GM19193 (cell line): Measurements from ENCODE around the gene SLIT1.

Source experiments
- POLR2A ChIP-seq: IDR thresholded peaks from 4 replicates; pipeline ENCODE4 v1.6.1; 2011; ENCODE audit not compliant: insufficient read depth, insufficient read length; ENCODE audit errors: extremely low read depth

The SLIT1 gene

DNA sequence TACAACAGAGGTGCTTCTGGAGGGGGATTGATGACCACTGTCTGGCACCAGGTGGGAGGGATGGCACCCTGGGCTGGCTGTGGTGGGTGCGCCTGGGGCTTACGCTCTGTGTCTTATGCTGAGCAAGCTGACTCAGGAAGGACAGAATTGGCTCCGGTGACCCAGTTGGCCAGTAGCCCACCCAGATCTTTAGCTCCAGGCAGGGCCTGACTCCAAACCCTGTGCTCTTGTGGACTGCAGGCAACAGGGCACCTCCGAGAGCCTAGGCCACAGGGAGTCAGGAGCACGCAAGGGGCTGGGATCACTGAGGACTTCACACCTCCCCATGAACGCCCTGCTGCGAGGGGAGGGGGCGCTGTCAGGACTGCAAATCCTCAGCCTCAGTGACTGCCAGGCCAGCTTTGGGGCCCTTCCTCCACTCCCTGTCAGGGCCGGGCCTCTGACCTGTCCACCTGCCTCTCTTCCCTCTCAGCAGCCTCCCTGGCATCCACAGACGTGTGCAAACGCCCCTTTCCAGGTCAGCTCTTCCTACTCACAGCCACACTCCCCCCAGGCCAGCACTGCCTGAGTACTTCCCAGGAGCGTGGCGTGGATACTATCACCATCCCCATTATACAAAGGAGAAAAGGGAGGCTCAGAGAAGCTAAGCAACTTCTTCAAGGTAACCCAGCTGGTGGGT, 118.7 kb downstream of the SLIT1 start:
- TF ChIP-seq POLR2A, result no peak

DNA sequence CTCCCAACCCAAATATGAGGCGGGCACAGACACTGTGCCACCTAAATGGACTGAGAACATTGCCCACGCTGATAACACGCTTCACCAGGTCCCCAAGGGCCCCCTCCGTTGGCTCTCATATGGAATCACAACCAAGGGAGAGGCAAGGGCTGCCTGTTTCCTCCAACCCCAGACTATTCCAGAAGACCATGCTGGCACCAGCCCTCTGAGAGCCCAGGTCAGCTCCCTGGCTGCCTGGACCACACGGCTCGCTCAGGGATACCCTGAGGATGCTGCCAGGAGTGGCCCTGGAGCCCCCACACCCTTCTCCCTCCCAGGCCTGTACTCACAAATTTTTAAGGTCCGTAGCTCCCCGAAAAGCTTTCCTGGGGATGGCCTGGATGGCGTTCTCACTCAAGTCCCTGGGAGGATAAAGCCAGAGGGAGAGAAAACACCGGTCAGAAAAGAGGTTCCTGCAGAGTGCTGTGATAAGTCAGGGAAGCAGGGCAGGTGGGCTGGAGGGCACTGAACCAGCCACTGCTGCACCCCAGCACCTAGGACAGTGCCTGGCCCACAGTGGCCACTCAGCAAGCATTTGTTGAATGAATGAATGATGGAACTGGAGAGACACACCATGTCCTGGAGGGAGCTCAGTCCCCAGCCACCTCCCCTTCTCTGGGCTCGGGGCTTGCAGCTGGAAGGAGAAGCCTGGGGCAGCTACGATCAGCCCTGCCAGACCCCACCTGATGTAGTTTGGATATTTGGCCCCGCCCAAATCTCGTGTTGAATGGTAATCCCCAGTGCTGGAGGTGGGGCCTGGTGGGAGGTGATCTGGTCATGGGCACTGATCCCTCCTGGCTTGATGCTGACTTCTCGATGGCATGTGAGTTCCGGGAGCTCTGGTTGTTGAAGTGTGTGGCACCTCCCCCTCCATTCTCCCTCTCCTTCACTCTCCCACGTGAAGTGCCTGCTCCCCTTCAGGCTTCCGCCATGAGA, 119.8 kb downstream of the SLIT1 start:
- no peak for TF ChIP-seq POLR2A

DNA sequence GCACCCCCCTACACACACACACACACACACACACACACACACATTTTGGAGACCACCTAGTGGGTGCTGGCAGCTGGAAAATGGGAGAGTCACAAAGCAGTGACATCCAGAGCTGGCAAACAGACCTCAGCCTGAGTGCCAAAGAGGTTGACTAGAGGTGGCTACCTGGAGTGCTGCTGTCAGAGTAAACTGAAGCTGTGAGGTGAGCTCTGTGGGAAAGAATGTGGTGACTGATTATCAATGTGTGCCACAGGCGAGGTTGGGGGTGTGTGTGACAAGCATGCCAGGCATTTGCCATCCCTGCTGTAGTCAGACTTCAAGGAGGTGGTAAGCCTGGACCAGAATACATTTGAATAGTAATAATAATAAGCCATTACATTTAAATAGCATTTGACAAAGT, 120.6 kb downstream of the SLIT1 start:
- no peak for TF ChIP-seq POLR2A

DNA sequence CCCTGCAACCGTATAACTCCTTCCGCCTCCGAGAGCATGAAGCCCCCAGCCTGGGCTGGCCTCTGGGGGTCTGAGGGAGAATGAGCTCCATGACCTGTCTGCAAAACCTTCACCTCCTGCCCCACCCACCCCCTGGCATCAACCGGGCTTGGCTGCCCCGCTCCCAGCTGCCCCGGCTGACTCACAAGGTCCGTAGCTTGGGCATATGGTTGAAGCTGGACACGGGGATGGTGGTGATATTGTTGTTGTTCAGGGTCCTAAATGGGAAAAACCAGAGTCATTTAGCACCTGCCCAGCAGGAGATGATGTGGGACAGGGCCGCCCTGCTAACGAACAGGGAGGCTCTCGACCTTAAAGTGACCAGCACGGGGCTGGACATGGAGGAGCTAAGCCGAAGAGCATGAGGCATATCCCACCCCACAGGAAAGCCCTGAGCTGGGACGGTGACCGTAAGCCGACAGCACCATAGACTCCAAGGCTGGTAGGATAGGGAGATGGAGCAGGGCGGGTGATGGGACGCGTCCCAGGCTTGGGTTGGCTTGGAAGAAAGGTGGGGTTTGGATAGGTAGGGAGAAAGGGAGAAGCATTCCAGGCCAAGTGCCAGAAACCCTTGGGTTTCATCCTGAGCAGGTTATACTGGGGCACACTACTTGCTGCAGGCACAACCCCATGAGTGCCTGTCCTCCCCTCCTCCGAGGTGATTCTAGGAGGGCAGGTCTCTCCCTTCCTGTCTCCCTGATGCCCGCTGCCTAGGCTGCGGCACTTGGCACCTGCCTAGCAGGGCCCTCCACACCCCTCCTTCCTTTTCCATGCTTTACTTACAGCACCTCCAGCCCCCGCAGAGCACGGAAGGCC, 121.5 kb downstream of the SLIT1 start:
- no peak for TF ChIP-seq POLR2A

DNA sequence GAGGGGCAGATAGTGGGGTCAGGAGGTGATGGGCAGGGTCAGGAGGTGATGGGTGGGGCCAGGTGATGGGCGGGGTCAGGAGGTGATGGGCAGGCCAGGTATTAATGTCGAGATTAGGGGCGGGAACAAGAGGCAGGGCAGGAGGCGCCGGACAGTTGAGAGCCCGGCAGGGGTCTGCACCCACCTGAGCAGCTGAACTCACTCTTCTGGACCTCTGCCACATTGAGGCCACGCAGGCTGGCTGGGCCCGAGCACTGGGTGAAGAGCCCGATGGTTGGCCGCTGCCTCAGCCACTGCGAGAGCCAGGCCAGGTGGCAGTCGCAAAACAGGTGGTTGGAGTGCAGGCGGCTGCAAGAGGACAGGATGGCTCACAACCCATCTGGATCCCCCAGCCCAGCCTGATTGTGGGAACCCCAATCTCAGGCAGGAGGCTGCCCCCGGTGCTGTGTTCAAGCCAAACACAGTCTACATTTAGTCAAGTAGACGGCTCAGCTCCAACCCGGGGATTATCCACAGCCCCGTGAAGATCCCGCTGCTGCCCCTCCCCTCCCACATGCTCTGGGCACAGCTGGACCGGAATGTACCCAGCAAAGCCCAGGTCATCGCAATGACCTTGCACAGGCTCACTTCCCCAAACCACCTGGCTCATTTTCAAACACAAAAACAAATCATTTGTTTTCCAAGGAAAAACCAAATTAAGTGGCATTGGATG, 122.3 kb downstream of the SLIT1 start:
- TF ChIP-seq POLR2A, result no peak

DNA sequence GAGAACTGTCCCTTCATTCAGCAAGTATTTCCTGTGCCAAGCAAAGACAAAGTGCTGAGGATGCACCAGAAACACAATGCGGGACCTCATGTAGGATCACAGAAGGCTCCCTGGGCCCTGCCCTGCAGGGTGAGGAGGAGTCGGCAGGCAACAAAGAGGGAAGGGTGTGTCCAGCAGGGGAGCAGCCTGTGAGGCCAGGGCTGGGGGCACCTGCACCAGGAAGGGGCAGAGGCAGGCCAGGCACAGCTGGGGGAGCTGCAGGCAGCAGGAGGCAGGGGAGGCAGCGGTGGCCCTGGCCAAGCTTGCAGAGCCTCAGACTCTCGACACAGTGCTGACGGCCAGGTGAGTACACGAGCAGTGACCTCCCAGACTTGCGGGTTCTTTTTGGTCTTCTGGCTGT, 123.3 kb downstream of the SLIT1 start:
- no peak for TF ChIP-seq POLR2A

DNA sequence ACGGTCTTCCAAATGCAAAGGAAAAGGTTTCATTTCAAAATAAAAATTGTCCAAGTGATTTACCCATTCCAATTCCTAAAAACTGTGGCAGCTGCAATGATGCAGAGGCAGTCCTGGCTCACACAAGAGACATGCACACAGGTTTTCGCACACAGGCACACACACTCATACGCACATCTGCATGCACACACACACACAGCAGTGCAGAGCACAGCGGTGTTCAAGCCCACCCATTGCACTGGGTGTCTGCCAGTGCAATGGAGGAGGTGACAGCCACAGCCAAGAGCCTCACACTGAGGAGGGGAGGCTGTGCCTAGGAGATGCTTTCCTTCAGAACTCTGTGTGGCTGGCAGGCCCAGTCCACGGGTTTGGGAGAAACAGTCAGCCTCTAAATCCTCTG, 123.7 kb downstream of the SLIT1 start:
- TF ChIP-seq POLR2A, result no peak

DNA sequence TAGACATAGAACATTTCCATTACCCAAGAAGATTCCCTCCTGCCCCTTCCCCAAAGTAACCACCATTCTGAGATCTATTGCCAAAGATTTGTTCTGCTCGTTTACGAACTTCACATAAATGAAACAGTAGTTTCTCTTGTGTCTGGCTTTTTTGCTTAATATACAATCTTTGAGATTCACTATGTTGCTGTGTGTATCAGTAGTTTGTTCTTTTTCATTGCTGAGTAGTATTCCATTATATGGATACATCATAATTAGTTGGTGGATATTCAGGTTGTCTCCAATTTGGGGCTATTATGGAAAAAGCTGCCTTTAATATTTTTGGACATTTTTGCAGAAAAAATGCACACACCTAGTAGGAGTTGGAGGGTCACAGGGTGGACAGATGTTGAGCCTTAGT, 124.3 kb downstream of the SLIT1 start:
- TF ChIP-seq POLR2A, result no peak

DNA sequence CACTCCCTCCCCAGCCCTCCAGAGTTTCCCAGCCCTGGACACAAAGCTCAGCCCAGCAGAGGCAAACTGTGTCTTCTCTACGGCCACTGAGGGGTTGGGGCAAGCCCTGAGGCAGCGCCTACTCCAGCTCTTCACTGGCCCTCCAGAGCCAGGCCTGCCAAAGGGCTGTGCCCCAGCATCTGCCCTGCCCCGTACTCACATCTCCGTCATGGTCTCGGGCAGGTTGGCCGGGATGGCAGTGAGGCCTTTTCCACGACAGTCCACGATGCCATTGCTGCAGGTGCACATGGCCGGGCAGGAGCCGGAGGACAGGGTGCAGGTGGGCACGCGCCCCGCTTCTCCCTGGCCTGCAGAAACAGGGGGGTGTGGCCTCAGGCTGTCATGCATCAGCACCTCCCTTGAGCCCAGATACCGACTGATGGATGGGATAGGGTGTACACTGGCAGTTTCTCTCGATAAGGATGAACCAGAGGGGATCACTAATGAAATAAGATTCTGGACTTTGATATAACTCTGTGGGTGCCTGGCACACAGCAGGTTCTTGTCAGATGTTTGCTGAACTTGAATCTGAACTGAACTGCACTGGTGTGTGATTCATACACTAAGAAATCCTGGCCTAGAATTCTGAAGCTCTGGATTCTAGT, 125.2 kb downstream of the SLIT1 start:
- no peak for TF ChIP-seq POLR2A

DNA sequence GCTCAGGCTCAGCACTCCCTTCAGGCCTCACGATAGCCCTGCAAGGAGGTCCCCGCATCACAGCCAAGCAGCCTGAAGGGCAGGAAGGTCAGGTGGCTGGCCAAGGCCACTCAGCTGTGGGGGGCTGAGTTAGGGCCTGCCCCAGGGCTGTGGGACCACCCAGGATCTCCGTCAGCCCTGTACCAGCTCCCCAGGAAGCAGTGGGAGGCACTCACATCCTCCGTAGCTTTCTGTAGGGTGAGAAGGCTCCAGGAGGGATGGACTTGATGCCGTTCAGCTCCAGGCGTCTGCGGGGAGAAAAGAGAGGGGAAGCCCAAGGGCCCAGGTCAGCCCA, 125.9 kb downstream of the SLIT1 start:
- TF ChIP-seq POLR2A, result no peak

DNA sequence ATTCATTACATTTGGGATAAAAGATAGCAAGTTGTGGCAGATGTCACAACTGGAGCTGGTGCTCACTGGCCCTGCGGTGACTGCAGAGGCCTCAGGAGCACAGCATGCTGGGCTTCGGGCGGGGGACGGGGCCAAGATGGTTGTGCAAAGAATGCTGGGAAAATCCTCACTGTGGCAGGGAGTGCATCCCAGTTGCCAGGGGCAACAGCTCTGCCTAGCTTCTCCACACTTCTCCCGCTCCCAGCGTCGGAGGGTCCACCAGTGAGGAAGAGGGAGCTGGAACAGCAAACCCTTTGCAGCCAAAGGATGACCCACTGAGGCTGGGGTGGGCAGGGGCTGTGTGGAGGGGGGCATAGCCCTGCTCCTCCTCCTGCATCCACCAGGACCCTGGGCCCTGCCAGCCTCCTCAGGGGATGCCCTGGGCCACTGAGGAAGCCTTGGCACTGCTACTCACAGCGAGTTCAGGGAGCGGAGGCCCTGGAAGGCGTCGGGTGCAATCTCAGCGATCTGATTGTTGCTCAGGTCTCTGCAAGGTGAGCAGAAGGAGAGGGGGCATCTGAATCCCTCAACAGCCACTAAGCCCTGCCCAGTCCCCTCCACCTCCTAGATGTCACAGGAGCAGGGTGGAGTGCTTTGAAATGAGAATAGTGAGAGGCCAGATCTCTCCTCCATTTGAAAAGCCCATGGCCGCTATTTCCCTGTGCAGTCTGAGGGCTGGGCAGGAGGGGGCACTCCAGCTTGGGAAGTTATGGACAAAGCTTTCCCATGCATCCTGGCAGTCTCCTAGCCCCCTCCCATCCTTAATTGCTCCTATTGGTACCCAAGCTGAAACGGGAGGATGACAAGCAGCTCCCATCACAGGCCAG, 126.5 kb downstream of the SLIT1 start:
- TF ChIP-seq POLR2A, result no peak

DNA sequence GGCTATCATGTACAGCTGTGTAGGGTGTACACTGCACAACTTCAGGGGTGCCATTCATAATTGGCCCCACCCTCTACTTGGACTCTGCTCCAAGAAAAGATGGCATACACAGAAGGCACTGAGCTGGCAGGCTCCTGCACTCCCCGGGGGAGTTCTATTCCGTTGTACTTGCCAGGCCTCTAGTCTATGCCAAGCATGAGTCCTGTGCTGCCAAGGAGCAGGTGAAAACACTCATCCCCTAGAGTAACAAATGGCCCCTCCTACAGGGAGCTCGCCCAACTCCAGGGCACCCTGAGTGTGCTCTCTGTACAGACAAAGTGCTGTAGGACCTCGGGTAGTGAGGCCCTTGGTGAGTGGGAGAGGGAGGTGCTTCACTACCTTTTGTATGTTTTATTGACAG, 127.2 kb downstream of the SLIT1 start:
- TF ChIP-seq POLR2A, result no peak
